Globus pallidus (tissue), 1 donor: ENCODE results near the gene TP53INP2.
"Not testable (repeated sequence)": the region's sequence is repeated elsewhere in the genome, so short reads cannot be mapped to it uniquely, and the experiment has no call there.

ENCODE experiments used
- DNase-seq: peaks from one replicate; pipeline ENCODE4 v3.0.0-alpha.2; 2015; ENCODE audit warnings: low spot score

Gene TP53INP2

GRCh38 chr20:34705397-34706301 lies 1.5 kb downstream of the TP53INP2 start:
- DNase-seq: no peak

DNA sequence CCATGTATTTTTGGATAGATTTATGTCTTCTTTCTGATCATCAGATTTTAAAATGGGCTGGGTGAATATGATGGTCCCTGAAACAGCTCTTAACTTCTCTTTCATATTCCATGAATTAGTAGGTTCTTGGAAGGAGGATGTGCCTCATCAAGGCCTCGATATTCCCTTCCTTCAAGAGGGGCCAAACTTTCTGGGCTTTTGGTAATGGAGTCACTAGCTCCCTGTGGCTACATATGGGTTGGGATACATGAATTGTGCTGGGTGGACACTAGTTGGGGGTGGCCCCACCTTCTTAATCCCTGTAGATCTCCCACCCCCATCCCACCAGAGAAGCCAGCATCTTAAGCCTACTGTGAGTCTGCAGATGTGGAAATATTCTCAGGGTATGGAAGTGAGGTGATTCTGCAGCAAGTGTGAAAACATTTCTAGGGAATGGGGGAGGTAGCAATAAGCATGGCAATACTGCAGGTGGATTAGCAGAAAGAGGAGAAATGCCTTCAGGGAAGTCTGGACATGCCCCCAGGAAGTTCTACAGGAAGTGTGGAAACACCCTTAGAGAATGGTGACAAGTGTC lies 2.2 kb downstream of the TP53INP2 start:
- DNase-seq: no peak

- DNase-seq: no peak
These were observed 3.0 kb downstream of the TP53INP2 start for GRCh38 chr20:34706912-34707784.

DNA sequence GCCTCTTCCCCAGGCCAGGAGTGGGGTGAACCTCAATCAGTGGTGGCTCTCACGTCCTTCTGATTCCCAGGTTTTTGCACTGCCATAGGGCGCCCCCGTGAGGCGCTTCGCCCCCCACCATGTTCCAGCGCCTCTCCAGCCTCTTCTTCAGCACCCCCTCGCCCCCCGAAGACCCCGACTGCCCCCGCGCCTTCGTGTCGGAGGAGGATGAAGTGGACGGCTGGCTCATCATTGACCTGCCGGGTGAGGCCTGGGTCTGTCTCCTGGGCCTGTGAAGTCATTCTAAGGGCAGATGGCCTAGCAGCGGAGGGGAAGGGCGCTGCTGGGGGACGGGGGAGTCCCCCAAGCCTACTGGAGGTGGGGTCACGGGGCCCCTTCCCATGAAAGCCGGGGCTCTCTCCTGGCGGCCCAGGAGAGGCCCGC lies 4.5 kb downstream of the TP53INP2 start:
- peak; percentile 73 for DNase-seq

DNA sequence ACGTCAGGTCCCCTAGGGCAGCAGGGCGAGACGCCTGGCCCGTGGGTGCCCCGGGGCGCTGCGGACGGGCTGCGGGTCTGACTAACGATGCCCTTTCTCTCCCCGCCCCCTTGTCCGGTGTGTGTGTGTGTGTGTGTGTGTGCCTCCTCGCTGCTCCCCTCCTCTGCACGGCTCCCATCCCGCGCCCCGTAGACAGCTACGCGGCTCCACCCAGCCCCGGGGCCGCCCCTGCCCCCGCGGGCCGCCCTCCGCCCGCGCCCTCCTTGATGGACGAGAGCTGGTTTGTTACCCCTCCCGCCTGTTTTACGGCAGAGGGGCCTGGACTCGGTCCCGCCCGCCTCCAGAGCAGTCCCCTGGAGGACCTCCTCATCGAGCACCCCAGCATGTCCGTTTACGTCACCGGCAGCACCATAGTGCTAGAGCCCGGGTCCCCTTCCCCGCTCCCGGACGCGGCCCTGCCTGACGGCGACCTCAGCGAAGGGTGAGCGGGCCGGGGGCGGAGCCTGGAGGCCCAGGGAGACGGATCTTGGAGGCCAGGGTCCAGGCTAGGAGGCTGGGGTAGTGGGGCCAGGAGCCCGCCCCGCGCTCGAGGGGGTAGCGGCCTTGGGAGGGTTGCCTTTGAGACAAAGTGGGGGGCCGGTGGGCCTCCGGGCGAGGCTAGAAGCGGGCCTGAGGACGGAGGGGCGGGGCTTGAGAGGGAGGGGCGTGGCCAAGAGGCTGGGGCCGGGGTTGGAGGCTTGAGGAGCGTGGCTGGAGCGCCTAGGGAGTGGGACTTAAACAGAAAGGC lies 5.1 kb downstream of the TP53INP2 start:
- no peak for DNase-seq

GRCh38 chr20:34709831-34710567 lies 5.9 kb downstream of the TP53INP2 start:
- DNase-seq: peak; percentile 86

DNA sequence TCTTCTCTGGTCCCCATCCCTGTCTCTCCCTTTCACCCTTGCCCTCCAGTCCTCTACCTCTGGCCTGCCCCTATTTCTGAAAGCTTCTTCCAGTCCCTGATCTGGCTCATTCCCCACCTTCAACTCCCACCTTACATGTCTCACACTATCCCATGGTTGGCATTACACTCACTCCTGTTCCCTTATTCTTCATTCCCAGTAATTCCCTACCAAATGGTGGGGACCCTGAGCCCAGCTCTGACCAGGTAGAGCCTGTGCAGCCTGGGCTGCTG lies 6.4 kb downstream of the TP53INP2 start:
- DNase-seq: no peak

- no peak for DNase-seq
These were observed 6.9 kb downstream of the TP53INP2 start for GRCh38 chr20:34710861-34711574.

- DNase-seq: no peak
These were observed 7.8 kb downstream of the TP53INP2 start for GRCh38 chr20:34711813-34712430.

DNA sequence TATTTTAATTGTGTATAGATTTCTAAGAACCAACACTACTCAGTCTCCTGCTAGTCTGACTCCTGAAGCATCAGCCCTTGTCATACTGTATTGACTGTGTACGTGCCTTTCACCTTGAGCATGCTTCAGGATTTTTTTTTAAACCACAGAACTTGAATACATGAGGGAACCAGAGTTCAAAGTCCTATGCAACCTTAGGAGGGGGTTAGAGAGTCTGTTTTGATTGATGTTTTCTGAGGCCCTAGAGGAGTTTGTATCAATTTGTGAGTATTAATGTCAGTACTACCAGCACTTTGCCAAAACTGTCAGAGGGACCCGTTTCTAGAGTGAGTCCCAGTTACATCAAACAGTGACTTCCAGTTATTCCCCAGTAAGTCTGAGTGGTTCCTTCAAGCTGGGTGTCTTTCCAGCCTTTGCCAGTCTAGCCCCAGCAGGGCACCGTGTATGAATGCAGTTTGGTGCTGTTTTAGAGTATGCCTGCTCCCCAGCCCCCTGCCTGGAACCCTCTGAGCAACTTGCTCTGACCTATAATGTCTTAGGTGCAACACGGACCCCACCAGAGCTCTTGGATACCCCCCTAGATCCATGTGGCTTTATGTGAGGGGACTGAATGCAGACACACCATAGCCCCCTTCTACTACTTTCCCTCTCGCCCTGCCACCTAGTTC lies 8.5 kb downstream of the TP53INP2 start:
- DNase-seq: no peak

- no peak for DNase-seq
These were observed 9.2 kb downstream of the TP53INP2 start for GRCh38 chr20:34713194-34713943.

DNA sequence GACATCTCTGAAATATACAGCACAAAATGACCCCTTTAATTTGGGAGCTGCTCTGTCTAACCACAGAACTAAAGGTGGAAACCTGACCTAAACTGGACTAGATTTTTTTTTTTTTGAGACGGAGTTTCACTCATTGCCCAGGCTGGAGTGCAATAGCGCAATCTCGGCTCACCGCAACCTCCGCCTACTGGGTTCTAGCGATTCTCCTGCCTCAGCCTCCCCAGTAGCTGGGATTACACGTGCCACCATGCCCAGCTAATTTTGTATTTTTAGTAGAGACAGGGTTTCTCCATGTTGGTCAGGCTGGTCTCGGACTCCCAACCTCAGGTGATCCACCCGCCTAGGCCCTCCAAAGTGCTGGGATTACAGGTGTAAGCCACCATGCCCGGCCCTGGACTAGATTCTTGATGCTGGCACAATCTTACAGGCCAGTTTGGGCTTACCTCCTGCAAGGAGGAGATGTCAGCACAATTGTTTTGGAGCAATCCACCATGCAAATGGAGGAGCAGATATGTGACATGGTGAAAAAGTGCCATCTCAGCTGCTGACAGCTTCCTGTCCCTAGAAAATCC lies 9.9 kb downstream of the TP53INP2 start:
- DNase-seq: not testable (repeated sequence)

DNA sequence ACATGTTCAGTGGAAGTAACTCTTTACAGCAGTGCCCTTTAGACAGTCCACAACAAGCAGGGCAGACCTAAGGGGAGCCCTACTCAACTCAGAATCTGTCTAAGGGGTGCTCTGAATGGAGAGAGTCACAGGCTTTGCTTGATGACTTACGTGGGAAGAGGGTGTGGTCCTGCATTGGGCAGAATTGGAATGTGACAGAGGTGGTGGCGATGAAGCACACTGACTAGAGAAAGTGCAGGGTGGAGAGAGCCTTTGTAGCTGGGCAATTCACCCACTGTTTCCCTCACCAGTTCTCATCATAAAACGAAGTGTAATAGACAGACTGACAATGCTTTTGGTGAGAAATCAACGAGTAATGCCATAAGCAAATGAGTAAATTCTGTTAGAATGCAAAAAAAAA lies 11.2 kb downstream of the TP53INP2 start:
- DNase-seq: no peak

DNA sequence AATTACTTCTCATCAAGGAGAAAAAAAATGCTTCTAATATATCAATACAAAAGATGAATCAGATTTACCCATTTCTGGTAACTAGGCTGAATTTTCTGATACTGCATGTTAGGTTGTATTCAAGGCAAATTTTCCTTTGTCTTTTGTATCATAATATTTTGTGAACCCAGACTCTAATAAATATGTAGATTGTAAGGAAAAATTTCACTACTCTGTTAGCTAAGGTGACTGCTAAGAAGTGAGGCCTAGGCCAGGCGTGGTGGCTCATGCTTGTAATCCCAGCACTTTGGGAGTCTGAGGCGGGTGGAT lies 12.7 kb downstream of the TP53INP2 start:
- no peak for DNase-seq

DNA sequence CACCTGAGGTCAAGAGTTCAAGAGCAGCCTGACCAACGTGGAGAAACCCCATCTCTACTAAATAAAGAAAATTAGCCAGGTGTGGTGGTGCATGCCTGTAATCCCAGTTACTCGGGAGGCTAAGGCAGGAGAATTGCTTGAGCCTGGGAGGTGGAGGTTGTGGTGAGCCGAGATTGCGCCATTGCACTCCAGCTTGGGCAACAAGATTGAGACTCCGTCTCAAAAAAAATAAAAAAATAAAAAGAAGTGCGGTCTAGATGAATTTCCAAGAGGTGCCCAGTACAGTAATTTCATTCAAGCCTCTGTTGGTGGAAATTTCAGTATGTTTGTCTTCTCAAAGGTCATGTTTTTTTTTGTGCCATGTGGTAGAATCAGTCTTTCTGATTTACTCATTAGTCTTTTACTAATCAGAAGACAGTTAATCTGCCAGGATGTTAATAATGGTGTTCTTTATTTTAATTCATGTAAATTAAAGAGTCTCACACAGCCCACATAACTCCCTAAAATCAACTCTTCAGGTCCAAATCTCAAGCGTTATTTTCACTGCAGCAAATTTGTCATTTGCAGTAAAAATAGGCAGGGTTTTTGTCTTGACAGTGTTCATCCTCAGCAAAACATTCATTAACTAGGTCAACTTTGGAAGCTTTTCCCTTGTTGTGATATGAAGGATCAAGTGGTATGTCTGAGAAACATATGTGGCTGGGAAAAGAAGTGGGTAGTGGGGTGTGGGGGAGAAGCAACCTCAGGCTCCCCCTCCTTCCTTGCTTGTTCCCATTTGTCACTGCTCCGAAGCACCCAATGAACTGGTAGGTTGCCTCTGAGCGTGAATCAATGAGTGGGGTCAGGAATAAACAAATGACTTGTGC lies 13.3 kb downstream of the TP53INP2 start:
- DNase-seq: no peak

- not testable (repeated sequence) for DNase-seq
These were observed 15.3 kb downstream of the TP53INP2 start for GRCh38 chr20:34719242-34720017.

- no peak for DNase-seq
These were observed 16.1 kb downstream of the TP53INP2 start for GRCh38 chr20:34720266-34720665.
